Measurements from ENCODE around the gene MED16.
"Not testable (repeated sequence)": the region's sequence is repeated elsewhere in the genome, so short reads cannot be mapped to it uniquely, and the experiment has no call there.

Gene MED16

DNA sequence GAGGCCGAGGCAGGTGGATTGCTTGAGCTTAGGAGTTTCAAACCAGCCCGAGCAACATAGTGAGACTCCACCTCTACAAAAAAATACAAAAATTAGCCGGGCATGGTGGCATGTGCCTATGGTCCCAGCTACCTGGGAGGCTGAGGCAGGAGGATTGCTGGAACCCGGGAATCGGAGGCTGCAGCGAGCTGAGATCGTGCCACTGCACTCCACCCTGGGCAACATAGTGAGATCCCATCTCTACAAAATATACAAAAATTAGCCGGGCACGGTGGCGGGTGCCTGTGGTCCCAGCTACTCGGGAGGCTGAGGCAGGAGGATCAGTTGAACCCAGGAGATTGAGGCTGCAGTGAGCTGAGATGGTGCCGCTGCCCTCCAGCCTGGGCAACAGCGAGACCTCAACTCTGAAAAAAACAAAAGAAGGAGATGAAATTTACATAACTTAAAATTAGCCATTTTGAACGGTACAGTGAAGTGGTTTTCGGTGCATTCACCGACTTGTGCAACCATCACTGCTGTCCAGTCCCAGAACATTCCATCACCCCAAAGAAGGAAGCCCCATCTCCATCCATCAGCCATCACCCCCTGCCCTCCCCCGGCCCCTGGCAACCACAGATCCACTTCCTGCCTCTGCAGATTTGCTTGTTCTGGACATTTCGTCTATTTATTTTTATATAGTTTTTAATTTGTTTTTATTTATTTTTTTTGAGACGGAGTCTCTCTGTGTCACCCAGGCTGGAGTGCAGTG lies 66.9 kb downstream of the MED16 start:
- DNase-seq: no peak

DNA sequence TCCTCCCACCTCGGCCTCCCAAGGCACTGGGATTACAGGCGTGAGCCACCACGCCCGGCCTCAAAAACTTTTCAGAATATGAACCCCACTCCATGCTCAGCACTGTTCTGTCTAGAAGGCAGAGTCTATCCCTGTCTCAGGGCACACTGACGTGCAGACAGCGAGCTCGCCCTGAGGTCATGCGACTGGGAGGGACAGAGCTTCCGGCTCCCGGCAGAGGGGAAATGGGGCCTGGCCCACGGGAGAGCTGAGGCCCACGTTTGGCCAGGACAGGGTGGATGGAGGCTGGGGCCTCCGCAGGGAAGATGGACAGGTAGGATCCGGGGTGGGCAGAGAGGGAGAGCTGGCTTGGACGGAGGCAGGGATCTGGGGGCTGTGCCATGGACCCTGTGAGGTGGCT lies 68.1 kb downstream of the MED16 start:
- DNase-seq: no peak

- DNase-seq: no peak
These were observed 69.3 kb downstream of the MED16 start for GRCh38 chr19:823565-824121.

- DNase-seq: no peak
These were observed 71.0 kb downstream of the MED16 start, which contains the start of gene PLPPR3 for GRCh38 chr19:821825-822503. TSS of gene PLPPR3 (minus strand) at chr19:821955. CDS start at chr19:821559, 396 bp downstream.

GRCh38 chr19:821231-821824 lies 71.7 kb downstream of the MED16 start:
- no peak for DNase-seq

DNA sequence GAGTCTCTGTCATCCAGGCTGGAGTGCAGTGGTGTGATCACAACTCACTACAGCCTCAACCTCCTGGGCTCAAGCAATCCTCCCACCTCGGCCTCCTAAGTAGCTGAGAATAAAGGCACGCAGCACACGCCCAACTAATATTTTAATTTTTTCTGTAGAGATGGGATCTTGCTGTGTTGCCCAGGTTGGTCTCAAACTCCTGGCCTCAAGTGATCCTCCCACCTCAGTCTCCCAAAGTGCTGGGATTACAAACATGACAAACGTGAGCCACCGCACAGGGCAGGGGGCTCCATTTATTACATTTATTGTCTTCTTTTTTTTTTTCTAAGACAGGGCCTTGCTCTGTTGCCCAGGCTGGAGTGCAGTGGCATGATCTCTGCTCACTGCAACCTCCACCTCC lies 72.8 kb downstream of the MED16 start:
- not testable (repeated sequence) for DNase-seq

Measured in cortex of kidney (tissue), 1 donor.